Measurements from ENCODE around the gene PUM1.

The PUM1 gene

DNA sequence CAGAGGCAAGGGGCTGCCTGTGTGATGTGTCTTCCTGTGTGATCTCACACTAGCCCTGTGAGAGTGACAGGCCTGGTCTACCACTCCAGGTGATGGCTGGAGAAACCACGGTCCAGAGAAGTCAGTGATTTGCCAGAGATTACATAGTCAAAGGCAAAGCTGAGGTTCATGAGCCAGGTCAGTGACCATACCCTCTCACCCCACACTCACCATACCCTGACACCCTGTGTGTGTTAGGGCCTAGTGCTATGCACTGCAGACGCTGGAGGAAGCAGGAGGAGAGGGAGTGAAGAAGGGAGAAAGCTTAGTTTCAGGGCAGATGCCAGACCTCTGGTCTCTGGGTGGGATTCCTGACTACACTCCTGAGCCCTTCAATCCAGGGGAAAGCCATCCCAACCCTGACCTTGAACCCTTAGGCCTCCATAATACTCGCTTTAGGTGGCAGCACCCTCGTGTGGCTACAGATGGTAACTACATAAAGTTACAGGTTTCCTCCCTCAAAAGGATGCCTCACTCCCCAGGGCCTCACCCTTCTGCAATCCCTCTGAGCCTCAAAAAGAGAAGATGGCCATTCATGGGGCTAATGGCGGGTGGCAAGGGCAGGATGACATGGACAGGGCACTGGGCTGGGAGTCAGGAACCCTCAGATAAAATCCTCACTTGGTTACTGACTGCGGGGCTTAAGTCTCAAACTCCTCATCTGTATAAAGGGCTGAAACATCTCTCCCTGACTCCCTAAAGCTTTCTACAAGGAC is 136.2 kb downstream of the PUM1 start:
- no peak for DNase-seq (ENCODE audit: low read depth, low spot score)

- no peak for DNase-seq (ENCODE audit: low read depth, low spot score)
These were observed 136.8 kb downstream of the PUM1 start for GRCh38 chr1:30928789-30929134.

GRCh38 chr1:30928171-30928570 is 137.3 kb downstream of the PUM1 start:
- no peak for DNase-seq (ENCODE audit: low read depth, low spot score)

GRCh38 chr1:30927448-30927847 is 138.1 kb downstream of the PUM1 start:
- DNase-seq (ENCODE audit: low read depth, low spot score) = no peak

DNA sequence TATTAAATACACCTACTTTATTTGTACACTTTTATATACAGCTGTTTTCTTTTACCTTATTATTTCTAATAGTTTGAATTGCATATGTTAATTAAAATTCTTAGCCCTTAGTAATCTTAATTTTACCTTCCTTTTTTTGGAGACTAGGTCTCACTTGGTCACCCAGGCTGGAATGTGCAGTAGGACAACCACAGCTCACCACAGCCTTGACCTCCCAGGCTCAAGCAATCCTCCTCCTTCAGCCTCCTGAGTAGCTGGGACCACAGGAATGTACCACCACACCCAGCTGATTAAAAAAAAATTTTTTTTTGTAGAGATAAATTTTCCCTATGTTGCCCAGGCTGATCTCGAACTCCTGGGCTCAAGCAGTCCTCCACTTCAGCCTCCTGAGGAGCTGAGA is 141.9 kb downstream of the PUM1 start:
- DNase-seq (ENCODE audit: low read depth, low spot score) = no peak

- DNase-seq (ENCODE audit: low read depth, low spot score) = no peak
These were observed 144.7 kb downstream of the PUM1 start for GRCh38 chr1:30920827-30921226.

DNA sequence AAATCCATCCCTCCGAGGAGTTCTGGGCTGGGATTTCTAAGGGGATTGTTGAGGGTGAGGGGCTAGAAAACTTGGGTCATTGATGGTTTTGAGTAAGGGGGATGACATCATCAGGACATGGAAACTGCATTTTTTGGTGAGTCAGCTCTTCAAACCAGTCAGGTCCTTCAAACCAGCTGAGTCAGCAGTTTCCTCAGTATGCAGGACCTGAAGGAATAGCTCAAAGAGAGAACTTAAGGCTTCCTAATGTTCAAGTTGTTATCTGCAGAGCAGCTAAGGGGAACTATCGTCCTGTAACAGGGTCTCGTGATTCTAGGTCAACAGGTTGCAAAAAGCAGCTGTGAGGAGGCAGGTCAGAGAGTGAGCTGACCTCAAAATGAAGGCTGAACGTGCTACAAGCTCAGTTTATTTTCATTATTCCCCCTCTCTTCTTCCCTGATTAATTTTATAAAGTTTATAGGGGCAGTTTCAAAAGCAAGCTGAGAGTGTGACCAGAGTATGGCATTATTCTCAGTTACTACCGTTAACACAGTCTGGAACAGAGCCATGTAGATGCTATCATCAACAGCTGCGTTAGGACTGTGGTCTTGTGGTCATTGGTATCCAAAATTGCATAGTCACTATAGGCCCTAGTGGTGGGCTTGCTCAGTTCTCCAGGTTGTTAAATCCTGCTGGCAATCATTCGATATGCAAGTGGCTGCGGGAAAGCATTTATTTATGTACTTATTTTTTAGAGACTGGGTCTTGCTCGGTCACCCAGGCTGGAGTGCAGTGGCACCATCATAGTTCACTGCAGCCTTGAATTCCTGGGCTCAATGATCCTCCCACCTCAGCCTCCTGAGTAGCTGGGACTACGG is 146.3 kb downstream of the PUM1 start:
- DNase-seq (ENCODE audit: low read depth, low spot score) = no peak

DNA sequence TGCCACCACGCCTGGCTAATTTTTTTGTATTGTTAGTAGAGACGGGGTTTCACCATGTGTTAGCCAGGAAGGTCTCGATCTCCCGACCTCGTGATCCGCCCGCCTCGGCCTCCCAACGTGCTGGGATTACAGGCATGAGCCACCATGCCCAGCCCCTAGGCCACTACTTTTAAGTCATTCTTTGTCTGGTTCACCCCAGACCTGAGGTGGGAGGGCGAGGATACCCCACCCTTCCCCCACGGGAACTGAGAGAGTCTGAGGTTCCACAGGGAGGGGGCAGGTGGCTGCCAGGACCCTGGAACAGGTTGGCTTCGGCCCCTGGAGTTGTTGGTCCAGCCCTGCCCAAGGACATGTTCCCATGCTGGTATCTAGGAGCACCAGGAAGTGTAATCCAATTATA is 149.2 kb downstream of the PUM1 start:
- DNase-seq (ENCODE audit: low read depth, low spot score) = no peak

GRCh38 chr1:30915491-30916230 is 149.9 kb downstream of the PUM1 start:
- DNase-seq (ENCODE audit: low read depth, low spot score) = no peak

DNA sequence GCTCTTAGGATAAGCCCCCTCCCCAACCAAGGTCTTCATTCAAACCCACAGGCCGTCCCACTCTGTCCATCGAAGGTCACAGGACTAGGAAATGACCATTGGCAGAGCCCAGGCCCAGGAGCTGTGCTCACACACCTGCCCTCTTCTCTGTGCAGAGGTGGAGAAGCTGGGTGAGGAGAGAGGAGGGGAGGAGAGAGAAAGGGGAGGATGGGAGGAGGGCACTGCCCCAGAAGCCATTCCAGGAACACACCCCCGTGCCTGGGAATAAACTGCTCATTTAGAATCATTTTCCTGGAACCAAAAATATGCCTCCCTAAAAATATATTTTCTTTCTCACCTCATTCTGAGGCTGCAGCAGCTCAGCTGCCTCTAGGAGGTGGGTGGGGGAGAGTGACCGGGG is 150.6 kb downstream of the PUM1 start:
- DNase-seq (ENCODE audit: low read depth, low spot score) = no peak

GRCh38 chr1:30914587-30914922 is 151.0 kb downstream of the PUM1 start:
- no peak for DNase-seq (ENCODE audit: low read depth, low spot score)

DNA sequence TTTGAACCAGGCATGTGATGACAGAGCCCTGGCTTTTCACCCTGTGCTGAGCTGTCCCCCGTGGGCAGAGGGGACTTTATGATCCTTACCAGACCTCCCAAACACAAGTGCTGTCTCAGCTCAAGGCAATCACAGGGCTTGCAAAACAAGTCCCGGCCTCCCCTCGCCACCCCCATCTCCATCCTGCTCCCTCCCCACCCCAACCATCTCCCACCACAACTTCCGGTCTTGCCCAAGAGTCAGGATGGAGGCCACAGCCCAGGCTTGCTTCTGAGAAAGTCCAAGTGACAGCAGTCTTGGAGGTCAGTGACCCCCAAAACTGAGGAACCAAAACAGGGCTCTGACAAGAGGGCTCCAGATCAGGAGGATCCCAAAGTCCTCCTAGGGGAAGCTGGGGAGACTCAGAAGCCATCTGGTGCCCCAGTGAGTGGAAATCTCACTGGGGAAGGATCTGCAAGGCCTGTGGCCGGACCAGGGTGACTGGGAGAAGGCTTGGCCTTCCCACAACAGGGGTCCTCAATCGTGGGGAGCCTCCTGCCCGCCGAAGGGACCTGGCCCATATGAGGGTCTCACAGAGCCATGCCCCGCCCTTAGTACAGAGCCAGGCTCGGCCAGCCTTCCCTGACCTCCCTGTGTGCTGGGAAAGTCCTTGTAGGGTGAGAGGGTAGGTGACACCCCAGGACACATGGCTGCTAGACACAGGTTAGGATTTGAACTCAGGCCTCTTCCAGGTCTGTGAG is 152.4 kb downstream of the PUM1 start:
- no peak for DNase-seq (ENCODE audit: low read depth, low spot score)

DNA sequence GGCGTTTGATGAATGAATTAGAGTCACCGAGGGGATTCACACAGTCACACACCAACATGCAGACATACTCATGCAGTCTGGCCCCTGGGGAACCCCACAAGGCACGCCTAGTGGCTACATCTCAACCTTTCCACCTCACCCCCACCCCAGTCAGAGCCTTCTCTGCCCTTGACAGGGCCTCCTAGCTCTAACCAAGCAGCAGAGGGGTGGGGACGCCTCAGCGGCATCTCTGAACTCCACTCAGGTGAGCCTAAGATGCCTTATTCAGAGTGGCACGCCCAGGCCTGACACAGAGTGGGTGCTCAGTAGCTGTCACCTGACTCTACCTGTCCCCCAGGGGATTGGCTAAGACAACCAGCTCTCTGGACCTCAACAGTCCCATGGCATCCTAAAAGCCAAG is 153.3 kb downstream of the PUM1 start:
- DNase-seq (ENCODE audit: low read depth, low spot score) = no peak

GRCh38 chr1:30911059-30911954 is 154.2 kb downstream of the PUM1 start:
- DNase-seq (ENCODE audit: low read depth, low spot score) = no peak

DNA sequence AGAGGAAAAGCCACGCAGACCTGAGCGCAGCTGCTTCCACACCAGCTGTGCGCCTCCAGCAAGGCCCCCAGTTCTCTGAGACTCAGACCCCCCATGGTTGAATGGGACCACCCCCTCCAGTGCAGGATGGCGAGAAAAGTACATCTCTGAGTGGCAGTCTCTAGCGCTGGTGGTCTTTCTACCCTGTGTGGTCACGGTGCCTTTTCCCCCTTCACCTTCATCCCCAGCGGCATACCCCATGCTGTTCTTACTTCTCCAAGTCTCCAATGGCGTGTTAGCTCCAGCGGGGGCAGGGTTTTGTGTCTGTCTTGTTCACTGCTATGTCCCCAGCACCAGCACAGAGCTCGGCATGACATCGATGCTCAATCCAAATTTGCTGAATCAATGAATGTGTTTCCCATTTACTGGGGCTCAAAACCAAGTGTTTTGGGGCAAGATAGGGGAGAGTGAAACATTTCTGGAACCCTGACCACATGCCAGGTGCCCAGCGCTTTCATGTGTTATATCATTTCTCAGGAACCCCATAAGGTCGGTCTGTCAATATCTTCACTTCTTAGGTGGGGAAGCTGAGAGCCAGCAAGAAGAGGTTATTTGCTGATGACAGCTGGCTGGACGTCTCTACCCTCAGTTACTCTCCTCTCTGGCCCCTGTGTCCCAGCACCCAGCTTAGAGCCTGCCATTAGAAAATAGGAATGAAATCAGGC is 156.0 kb downstream of the PUM1 start:
- DNase-seq (ENCODE audit: low read depth, low spot score) = no peak

- no peak for DNase-seq (ENCODE audit: low read depth, low spot score)
These were observed 156.7 kb downstream of the PUM1 start, which contains the start of gene SDC3 for GRCh38 chr1:30908696-30909364. TSS of gene SDC3 (minus strand) at chr1:30908758. CDS start at chr1:30908586, 172 bp downstream.

DNA sequence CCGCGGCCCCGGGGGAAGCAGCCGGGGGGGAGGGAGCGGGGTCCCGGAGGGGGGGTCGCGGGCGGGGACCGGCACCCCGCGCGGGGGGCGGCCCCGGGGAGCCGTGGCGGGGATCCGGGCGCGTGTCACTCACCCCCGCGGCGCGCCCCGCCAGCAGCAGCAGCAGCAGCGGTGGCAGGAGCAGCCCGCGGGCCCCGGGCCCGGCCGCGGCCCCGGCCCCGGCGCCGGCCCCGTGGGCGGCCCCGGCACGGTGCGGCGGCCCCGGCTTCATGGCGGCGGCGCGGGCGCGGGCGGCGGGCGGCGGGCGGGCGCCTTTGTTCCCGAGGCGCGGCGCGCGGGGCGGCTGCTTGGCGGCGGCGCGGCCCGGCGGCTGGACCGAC is 157.2 kb downstream of the PUM1 start:
- DNase-seq (ENCODE audit: low read depth, low spot score) = no peak

DNA sequence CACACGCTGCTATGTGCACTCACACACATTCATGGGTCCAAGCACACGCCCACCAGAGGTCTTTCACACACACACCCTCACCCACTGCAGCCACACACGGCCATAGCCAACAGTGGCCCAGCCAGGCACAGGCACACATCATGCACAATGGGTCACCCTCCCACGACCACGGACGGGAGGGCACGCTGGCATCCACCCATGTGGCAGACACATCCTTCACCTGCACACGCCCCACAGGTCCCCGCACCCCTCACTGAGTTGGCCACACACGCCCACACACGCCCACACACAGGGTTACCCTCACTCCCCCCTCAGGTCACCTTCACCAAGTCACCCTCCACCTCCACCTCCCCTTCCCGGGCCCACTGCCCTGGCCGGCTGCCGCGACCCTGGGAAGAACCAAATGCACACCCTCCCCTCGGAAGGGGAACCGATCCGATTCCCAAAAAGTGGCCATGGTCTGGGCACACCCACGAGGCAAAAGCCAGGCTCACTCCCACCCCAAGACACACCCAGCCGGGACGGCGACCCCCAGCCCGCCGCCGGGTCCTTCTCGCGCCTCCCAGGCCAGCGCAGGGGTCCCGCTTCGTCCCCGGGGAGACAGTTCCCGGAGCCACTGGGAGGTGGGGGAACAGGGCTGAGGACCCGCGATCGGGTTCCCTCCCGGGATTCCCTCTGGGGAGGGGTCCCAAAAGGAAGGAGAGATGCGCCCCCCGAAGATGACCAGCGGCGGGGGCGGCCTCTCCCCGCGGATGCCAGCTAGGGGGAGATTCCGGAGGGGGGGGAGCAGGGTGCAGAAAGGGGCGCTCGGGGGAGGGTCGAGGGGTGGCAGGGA is 157.8 kb downstream of the PUM1 start:
- DNase-seq (ENCODE audit: low read depth, low spot score) = no peak

All from activated CD4-positive, CD25-positive, alpha-beta regulatory T cell treated with anti-CD3 and anti-CD28 coated beads, Interleukin-2, amount 50 U/mL, for 16 hours (primary cell).